ENCODE measurements around the gene HDC. TPM values are rescaled to one million over a fixed set of nuclear protein-coding genes. Genes with fewer than 3 reads are reported as not detected.

Gene HDC
- total and polyA plus RNA-seq, 7 donors, result 0.16 to 2.4 (median 1.2) TPM; not detected in 1

DNA sequence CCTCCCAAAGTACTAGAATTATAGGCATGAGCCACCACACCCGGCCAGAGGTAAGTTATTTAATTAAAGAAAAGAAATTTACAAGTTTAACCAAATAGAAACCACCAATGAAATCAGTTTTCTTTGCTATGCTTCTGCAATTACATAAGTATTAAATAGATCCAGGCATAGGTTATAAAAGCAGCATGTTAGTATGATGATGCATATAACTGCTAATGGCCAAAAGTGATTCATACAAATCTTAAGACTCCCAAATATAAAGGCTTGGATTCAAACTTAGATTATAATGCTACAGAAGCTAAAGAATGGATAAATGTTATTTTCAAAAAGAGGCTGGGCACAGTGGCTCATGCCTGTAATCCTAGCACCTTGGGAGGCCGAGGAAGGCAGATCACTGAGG lies 32.8 kb upstream of the HDC start:
- 92 to 100% methylated on average over 2 of the region's 2 CpGs for WGBS, 2 donors
- no peak for TF ChIP-seq POLR2A (IDR thresholded peaks at IDR 0.05)
- TF ChIP-seq POLR2AphosphoS5 (IDR thresholded peaks at IDR 0.05), result no peak
- no peak for TF ChIP-seq EP300 (IDR thresholded peaks at IDR 0.05)
- TF ChIP-seq, protein P1, sequence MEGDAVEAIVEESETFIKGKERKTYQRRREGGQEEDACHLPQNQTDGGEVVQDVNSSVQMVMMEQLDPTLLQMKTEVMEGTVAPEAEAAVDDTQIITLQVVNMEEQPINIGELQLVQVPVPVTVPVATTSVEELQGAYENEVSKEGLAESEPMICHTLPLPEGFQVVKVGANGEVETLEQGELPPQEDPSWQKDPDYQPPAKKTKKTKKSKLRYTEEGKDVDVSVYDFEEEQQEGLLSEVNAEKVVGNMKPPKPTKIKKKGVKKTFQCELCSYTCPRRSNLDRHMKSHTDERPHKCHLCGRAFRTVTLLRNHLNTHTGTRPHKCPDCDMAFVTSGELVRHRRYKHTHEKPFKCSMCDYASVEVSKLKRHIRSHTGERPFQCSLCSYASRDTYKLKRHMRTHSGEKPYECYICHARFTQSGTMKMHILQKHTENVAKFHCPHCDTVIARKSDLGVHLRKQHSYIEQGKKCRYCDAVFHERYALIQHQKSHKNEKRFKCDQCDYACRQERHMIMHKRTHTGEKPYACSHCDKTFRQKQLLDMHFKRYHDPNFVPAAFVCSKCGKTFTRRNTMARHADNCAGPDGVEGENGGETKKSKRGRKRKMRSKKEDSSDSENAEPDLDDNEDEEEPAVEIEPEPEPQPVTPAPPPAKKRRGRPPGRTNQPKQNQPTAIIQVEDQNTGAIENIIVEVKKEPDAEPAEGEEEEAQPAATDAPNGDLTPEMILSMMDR (IDR thresholded peaks at IDR 0.05), result no peak
- Histone ChIP-seq H3K27ac (no peak overlapping the region), H3K9me3 (no peaks in the 10 kb centered on the region), H3K27me3 (no peaks in the 10 kb centered on the region), H3K36me3 (peaks cover 0 to 60% (median 27%) of the 10 kb centered on the region in 4 donors), H3K4me1 (no peaks in the 10 kb centered on the region), H3K4me3 (no peak overlapping the region)
- intact Hi-C loops (cut with DNase I), result no loop called here
- DNase-seq, result no peak

DNA sequence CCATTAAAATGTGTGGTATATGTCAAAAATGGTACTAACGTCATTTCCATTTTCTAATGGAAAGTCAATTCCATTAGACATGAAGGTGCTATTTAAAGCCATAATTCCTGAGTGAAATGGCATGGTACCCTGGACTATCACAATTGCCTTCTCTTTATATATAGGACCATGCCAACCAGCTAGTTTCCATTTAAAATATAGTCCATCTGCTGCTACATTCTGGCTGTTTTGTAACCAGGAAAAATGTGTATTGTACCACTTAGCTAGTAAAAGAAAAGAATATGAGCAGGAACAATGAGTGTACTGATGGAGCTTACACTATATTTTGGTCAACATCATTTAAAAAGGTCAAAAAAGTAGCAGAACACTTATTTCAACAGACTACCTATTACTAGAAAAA lies 30.4 kb upstream of the HDC start:
- no peak for TF ChIP-seq POLR2A (IDR thresholded peaks at IDR 0.05)
- TF ChIP-seq POLR2AphosphoS5 (IDR thresholded peaks at IDR 0.05), result no peak
- TF ChIP-seq, protein P1 (IDR thresholded peaks at IDR 0.05), result no peak
- no peak for TF ChIP-seq EP300 (IDR thresholded peaks at IDR 0.05)
- no peak overlapping the region for H3K27ac ChIP-seq
- H3K4me3 ChIP-seq, result no peak overlapping the region
- no peaks in the 10 kb centered on the region for H3K27me3 ChIP-seq
- intact Hi-C loops (cut with DNase I), result no loop called here
- peaks cover 0 to 41% (median 20%) of the 10 kb centered on the region in 4 donors for H3K36me3 ChIP-seq
- H3K4me1 ChIP-seq, result no peaks in the 10 kb centered on the region
- no peaks in the 10 kb centered on the region for H3K9me3 ChIP-seq
- DNase-seq, result no peak
- WGBS, 2 donors, result 94 to 97% methylated on average over 1 of the region's 1 CpG

DNA sequence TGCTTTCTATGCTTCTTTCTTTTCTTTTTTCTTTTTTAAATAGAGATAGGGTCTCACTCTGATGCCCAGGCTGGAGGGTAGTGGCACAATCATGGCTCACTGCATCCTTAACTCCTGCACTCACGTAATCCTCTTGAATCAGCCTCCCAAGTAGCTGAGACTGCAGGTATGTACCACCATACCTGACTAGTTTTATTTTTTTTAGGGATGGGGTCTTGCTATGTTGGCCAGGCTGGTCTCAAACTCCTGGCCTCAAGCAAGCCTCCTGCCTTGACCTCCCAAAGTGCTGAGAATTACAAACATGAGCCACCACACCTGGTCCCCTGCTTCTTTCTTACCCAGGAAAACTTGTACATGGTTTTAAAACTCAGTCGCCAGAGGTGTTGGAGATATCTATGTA lies 24.2 kb upstream of the HDC start:
- TF ChIP-seq, protein P1 (IDR thresholded peaks at IDR 0.05), result no peak
- TF ChIP-seq POLR2AphosphoS5 (IDR thresholded peaks at IDR 0.05) (no peak), POLR2A (IDR thresholded peaks at IDR 0.05) (no peak), EP300 (IDR thresholded peaks at IDR 0.05) (no peak)
- 97 to 98% methylated on average over 2 of the region's 2 CpGs for WGBS, 2 donors
- Histone ChIP-seq H3K36me3 (peaks cover 0 to 48% (median 3%) of the 10 kb centered on the region in 4 donors), H3K27me3 (no peaks in the 10 kb centered on the region), H3K9me3 (no peaks in the 10 kb centered on the region), H3K27ac (no peak overlapping the region), H3K4me1 (no peaks in the 10 kb centered on the region), H3K4me3 (no peak overlapping the region)
- no peak for DNase-seq
- intact Hi-C loops (cut with DNase I), result no loop called here

DNA sequence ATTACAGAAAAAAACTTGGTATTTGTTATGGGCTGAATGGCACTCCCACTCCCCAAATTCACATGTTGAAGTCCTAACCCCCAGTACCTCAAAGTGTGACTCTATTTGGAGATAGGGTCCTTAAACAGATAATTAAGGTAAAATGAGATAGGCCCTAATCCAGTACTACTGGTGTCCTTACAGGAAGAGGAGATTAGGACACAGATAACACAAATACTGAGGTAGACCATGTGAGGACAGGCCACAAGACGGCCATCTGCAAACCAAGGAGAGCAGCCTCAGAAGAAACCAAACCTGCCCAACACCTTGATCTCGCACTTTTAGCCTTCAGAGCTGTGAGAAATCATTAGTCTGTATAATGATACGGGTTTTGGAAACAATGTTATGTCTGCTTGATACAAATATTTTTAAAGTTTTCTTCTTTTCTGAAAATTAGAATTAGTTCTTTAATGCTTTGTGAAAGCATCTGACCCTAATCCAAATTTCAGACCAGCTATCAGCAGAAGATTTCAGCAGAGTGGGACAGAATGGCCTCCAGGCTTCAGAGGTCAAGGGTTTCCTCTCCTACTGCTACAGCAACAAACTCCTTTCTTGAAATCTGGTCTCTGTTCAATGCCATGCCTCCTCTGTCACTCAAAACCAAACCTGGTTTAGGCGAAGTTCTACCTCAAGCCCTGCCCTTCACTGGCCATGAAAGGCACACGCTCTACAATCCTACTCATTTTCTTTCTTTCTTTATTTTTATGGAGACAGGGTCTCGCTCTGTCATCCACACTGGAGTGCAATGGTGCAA lies 22.0 kb upstream of the HDC start:
- no peak overlapping the region for H3K4me3 ChIP-seq
- WGBS, 2 donors, result 94 to 96% methylated on average over 6 of the region's 6 CpGs
- H3K4me1 ChIP-seq, result no peaks in the 10 kb centered on the region
- H3K27me3 ChIP-seq, result no peaks in the 10 kb centered on the region
- no peak overlapping the region for H3K27ac ChIP-seq
- peaks cover 0 to 48% (median 3%) of the 10 kb centered on the region in 4 donors for H3K36me3 ChIP-seq
- H3K9me3 ChIP-seq, result no peaks in the 10 kb centered on the region
- TF ChIP-seq EP300 (IDR thresholded peaks at IDR 0.05) (no peak), POLR2AphosphoS5 (IDR thresholded peaks at IDR 0.05) (no peak), POLR2A (IDR thresholded peaks at IDR 0.05) (no peak)
- TF ChIP-seq, protein P1 (IDR thresholded peaks at IDR 0.05), result no peak
- intact Hi-C loops (cut with DNase I), result no loop called here
- no peak for DNase-seq

All from sigmoid colon (tissue), 7 donors.